Tibial artery (tissue), 4 donors: ENCODE measurements around the gene BCAN.
A peak's percentile ranks its signal among the peaks of the same experiment; 100 is the strongest.

Source experiments
- DNase-seq, 2 donors: peaks; one replicate each; pipeline ENCODE4 v3.0.0-alpha.2; 2019
- H3K27ac ChIP-seq, 2 donors: fragments of 200-600 bp; sonication (generic) in 1 of 2; 1 replicate in 1 of 2; 2 replicates in 1 of 2; pipeline ENCODE4 v1.5.1; 2018 to 2019; ENCODE audit warnings: mild to moderate bottlenecking in 1 of 2
- H3K27me3 ChIP-seq, 2 donors: fragments of 200-600 bp; sonication (generic) in 1 of 2; one replicate each; pipeline versions ENCODE4 v1.5.1 to v1.6.0; 2016 to 2019
- H3K36me3 ChIP-seq, 3 donors: fragments of 200-600 bp; sonication (generic) in 2 of 3; one replicate each; pipeline ENCODE4 v1.5.1; 2016 to 2019; ENCODE audit warnings: mild to moderate bottlenecking in 2 of 3
- H3K4me1 ChIP-seq, 4 donors: fragments of 200-600 bp; sonication (generic) in 2 of 4; 1 replicate in 3 of 4; 2 replicates in 1 of 4; pipeline ENCODE4 v1.5.1; 2016 to 2019
- H3K4me3 ChIP-seq, 2 donors: fragments of 200-600 bp; sonication (generic) in 1 of 2; 1 replicate in 1 of 2; 2 replicates in 1 of 2; pipeline ENCODE4 v1.5.1; 2018 to 2019; ENCODE audit warnings: mild to moderate bottlenecking in 2 of 2
- H3K9me3 ChIP-seq, 3 donors: fragments of 200-600 bp; sonication (generic) in 1 of 3; one replicate each; pipeline ENCODE4 v1.5.1; 2016 to 2019
- intact Hi-C: fragments of 100-400 bp; cut with DNase I; formaldehyde crosslinking; loops from one replicate; pipeline ENCODE4 v1.15.0; 2023; ENCODE audit warnings: low total_unique reads
- TF ChIP-seq, protein P1 (sequence below), 2 experiments: fragments of 200-600 bp in 1 of 2; fragments of 450-650 bp in 1 of 2; IDR thresholded peaks; one replicate each; pipeline ENCODE4 v1.5.1; 2017 to 2019; ENCODE audit warnings: antibody characterized with exemption in 2 of 2, mild to moderate bottlenecking in 1 of 2, moderate library complexity in 1 of 2

Gene BCAN

DNA sequence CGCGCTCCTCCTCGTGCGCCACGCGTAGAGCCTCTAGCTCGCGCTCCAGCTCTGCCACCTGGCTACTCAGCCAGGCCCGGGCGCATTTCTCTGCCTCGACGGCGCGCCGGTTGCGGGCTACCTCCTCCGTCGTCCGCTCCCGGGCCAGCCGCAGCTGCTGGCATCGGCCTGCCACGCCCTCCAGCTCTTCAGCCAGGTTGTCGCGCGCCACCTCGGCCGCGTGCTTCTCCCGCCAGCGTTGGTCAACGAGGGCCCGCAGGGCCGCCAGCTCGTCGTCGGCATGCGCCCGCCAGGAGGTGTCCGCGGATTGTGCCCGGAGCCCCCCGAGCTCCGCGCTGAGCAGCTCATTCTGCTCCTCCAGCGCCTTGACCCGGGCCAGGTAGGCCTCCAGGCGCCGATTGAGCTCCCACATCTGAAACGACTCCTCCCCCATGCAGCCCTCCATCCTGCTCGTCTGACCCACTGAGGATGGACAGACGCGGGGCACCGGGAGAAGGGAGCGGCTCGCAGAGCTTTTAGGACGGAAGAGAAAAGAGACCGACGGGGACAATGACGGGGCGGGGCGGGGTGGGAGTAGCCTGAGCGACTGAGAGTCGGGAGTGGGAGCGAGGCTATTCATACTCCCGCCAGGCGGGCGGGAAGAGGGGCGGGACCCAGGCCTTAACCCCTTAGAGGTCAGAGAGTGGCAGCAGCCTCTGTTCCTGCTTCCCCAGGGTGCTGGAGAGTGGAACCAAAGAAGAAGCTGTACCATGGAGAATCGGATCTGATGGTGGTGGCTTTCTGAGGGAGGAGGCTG is 35.1 kb downstream of the BCAN start, which contains the start of gene NES:
NES (minus strand) TSS at position 588 of the 796 bp plus-strand sequence; CDS start at position 445, 143 bp downstream.
- TF ChIP-seq, protein P1, sequence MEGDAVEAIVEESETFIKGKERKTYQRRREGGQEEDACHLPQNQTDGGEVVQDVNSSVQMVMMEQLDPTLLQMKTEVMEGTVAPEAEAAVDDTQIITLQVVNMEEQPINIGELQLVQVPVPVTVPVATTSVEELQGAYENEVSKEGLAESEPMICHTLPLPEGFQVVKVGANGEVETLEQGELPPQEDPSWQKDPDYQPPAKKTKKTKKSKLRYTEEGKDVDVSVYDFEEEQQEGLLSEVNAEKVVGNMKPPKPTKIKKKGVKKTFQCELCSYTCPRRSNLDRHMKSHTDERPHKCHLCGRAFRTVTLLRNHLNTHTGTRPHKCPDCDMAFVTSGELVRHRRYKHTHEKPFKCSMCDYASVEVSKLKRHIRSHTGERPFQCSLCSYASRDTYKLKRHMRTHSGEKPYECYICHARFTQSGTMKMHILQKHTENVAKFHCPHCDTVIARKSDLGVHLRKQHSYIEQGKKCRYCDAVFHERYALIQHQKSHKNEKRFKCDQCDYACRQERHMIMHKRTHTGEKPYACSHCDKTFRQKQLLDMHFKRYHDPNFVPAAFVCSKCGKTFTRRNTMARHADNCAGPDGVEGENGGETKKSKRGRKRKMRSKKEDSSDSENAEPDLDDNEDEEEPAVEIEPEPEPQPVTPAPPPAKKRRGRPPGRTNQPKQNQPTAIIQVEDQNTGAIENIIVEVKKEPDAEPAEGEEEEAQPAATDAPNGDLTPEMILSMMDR (IDR thresholded peaks at IDR 0.05), result no peak
- Histone ChIP-seq H3K27me3 (peaks cover 0 to 46% of the 10 kb centered on the region in 2 donors), H3K4me3 (peak within 1 kb of the TSS; percentile 48 to 57), H3K27ac (peak within 1 kb of the TSS; percentile 57 to 62), H3K9me3 (no peaks in the 10 kb centered on the region), H3K36me3 (peaks cover 0 to 13% (median 0%) of the 10 kb centered on the region in 3 donors), H3K4me1 (peaks cover 0 to 41% (median 29%) of the 10 kb centered on the region in 4 donors)
- intact Hi-C loops, result no loop called here
- peak; percentile 58 to 82 for DNase-seq

DNA sequence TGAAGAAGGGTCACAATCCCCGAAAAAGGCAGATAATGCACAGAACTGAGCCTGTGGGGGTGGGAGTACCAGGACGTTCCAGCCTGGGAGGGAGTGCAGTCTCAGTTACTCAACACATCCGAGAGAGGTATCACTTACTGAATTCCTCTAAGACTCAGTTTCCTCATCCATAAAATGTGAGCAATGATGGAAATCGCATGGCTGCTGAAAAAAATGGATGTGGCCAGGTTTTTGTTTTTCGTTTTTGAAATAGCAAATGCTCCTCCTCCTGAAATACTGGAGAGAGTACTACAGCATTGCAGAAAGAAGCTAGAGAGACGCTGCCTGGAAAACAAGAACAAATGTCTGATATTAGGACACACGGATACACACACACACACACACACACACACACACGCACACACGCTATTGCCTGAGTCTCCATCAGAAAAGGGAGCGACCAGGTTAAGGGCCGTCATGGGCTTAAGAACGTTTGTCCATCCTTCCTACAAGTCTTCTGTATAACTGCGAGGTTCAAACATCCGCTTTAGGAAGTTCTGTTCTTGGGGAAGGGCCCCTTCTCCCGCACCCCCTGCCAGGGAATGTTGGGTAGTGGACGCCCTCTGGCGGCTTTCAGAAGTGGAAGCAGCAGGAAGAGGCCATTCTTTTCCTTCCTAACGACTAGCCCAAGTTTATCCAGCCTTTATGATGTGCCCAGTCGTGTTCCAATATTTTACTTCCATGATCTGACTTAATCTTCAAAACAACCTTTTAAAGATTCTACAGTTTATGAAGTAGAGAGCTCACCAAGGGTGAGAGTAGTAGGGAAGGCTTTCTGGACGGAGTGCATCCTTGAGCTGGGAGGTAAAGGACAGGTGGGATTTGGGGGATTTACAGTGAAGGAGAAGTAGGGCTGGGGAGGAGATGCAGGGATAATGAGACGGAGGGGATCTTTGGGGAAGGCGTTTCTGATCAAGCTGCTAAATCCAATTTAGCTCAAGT is 36.0 kb downstream of the BCAN start:
- peaks cover 0 to 41% (median 29%) of the 10 kb centered on the region in 4 donors for H3K4me1 ChIP-seq
- peak overlapping the region; percentile 57 to 62 for H3K27ac ChIP-seq
- peak overlapping the region; percentile 48 to 57 for H3K4me3 ChIP-seq
- H3K27me3 ChIP-seq, result peaks cover 0 to 55% of the 10 kb centered on the region in 2 donors
- TF ChIP-seq, protein P1 (IDR thresholded peaks at IDR 0.05), result peak; percentile 86 to 95
- intact Hi-C loops, result no loop called here
- no peaks in the 10 kb centered on the region for H3K9me3 ChIP-seq
- peak; percentile 58 to 84 for DNase-seq
- H3K36me3 ChIP-seq, result peaks cover 0 to 4% (median 0%) of the 10 kb centered on the region in 3 donors

DNA sequence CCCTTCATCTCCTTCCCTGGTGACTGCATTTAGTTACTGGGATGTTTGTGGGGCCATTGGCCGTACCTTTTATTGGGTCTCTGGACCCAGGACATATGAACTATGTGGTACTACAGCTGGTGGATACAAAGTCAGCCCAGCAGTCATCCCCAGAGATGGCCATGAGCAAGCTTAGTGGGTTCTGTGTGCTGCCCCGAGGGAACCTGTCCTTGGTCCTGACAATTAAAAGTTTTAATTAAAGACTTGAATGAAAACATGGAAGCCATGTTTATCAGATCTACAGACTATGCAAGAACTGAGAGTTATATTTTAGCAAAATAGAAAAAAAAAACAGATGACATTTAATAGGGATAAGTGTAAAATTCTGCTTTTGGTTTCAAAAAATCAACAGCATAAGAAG is 38.1 kb downstream of the BCAN start:
- Histone ChIP-seq H3K36me3 (no peaks in the 10 kb centered on the region), H3K9me3 (no peaks in the 10 kb centered on the region), H3K27me3 (peaks cover 0 to 73% of the 10 kb centered on the region in 2 donors), H3K4me1 (peaks cover 0 to 34% (median 26%) of the 10 kb centered on the region in 4 donors), H3K27ac (no peak overlapping the region), H3K4me3 (no peak overlapping the region)
- intact Hi-C loops, result loop anchor here (2.0 kb wide), 1 partner anchor 21 kb away; no protein-coding TSS in a partner anchor
- no peak for DNase-seq
- TF ChIP-seq, protein P1 (IDR thresholded peaks at IDR 0.05), result no peak

- Histone ChIP-seq H3K27ac (no peak overlapping the region), H3K9me3 (no peaks in the 10 kb centered on the region), H3K4me3 (no peak overlapping the region), H3K36me3 (no peaks in the 10 kb centered on the region), H3K4me1 (peaks cover 0 to 21% (median 15%) of the 10 kb centered on the region in 4 donors), H3K27me3 (peaks cover 0 to 85% of the 10 kb centered on the region in 2 donors)
- DNase-seq, result no peak
- TF ChIP-seq, protein P1 (IDR thresholded peaks at IDR 0.05), result no peak
- intact Hi-C loops, result loop anchor here (2.0 kb wide), 1 partner anchor 23 kb away; no protein-coding TSS in a partner anchor
These were observed 39.5 kb downstream of the BCAN start for GRCh38 chr1:156681196-156681960.
